ENCODE results near the gene SHE. TPM values are rescaled to one million over a fixed set of nuclear protein-coding genes. Genes with fewer than 3 reads are reported as not detected.
A peak's percentile ranks its signal among the peaks of the same experiment; 100 is the strongest.

SHE gene
- total RNA-seq (not detected), polyA plus RNA-seq (not detected), total RNA-seq (0 to 0.42 (median 0.10) reads per million in 6 experiments)

DNA sequence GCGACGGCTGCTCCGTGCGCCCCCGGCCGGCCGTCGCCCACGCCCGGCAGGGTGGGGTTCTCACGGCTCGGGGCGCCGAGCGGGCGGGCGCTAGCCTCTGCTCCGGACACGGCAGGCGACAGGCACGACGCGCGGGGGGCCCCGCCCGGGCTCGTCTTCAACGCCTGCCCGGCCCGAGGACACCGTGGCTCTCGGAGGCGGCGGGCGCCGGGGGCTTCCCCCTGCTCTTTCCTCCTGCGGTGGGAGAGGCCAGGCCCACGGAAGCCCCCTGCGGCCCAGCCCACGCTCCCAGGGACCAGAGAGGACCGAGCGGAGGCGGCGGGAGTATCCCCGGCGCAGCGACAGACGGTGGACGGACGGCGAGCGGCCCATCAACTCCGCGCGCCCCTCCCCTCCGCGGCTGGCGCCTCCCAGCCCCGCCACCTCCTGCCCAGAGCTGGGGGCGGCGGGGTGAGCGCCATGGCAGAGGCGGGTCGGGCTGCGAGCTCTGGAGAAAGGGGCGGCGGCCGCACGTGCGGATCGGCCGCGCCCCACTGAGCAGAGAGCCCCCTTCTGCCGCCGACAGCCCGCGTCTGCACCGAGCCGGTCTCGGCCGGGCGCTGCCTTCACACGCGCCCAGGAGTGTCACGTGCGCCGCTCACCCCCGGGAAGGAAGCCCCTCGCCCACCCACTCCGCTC, at the start of gene SHE, which contains the start of gene TDRD10:
SHE (minus strand) TSS at position 347 of the 678 bp plus-strand sequence. CDS start 386 bp downstream, outside the sequence.
TDRD10 (plus strand) TSS at position 154 of the 678 bp plus-strand sequence. CDS start 4,685 bp downstream, outside the sequence.
- POLR2A ChIA-PET = no interaction called here
- DNase-seq (peak in 5 of 10 donors; percentile 13 to 23 (median 18)), ATAC-seq (peak; percentile 71 to 75)
- H3K27ac Mint-ChIP-seq = no peak within 1 kb of the TSS
- peaks cover 0 to 4% (median 0%) of the 10 kb centered on the region in 9 donors for H3K9me3 Mint-ChIP-seq
- H3K4me3 Mint-ChIP-seq = peak within 1 kb of the TSS; percentile 43 to 75 (median 65)
- H3K4me1 Mint-ChIP-seq = peaks cover 2 to 8% (median 5%) of the 10 kb centered on the region in 4 donors
- H3K27me3 Mint-ChIP-seq = peaks cover 22 to 59% (median 54%) of the 10 kb centered on the region in 5 donors
- H3K36me3 Mint-ChIP-seq = peaks cover 0 to 4% (median 0%) of the 10 kb centered on the region in 3 donors

- peak overlapping the region in 1 of 10 donors; percentile 11 for H3K27ac Mint-ChIP-seq
- DNase-seq = no peak
- peaks cover 23 to 36% (median 28%) of the 10 kb centered on the region in 4 donors for H3K4me1 Mint-ChIP-seq
- H3K4me3 Mint-ChIP-seq = no peak overlapping the region
- peaks cover 6 to 77% (median 9%) of the 10 kb centered on the region in 3 donors for H3K36me3 Mint-ChIP-seq
- ATAC-seq = no peak
- POLR2A ChIA-PET = no interaction called here
- no peaks in the 10 kb centered on the region for H3K9me3 Mint-ChIP-seq
- H3K27me3 Mint-ChIP-seq = no peaks in the 10 kb centered on the region
These were observed 49.3 kb upstream of the SHE start for GRCh38 chr1:154551474-154551873.

DNA sequence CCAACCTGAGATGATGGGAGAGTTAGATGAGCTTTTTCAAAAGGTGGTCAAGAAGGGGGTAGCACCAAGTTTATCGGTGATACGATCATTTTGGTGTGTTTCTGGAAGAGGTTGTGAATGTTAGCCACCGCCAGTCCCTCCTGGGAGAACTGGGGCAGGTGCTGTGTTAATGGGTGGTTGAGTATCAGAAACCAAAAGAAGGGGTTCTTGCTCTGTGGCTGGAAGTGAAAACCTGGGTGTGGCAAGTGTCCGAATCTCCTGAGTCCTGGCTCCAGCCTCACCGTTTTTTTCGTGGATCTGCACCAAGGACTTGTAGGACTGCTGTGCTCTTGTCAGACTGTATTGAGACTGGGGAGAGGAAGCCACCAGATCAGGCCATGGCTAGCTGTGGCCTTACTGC, 48.4 kb upstream of the SHE start:
- H3K27ac Mint-ChIP-seq = peak overlapping the region in 2 of 10 donors; percentile 54 to 78
- peaks cover 18 to 29% (median 23%) of the 10 kb centered on the region in 4 donors for H3K4me1 Mint-ChIP-seq
- ATAC-seq (no peak), DNase-seq (no peak)
- H3K4me3 Mint-ChIP-seq = no peak overlapping the region
- peaks cover 6 to 68% (median 9%) of the 10 kb centered on the region in 3 donors for H3K36me3 Mint-ChIP-seq
- H3K27me3 Mint-ChIP-seq = no peaks in the 10 kb centered on the region
- POLR2A ChIA-PET = no interaction called here
- no peaks in the 10 kb centered on the region for H3K9me3 Mint-ChIP-seq

- no peak for ATAC-seq
- Mint-ChIP-seq H3K36me3 (peaks cover 6 to 63% (median 9%) of the 10 kb centered on the region in 3 donors), H3K27me3 (no peaks in the 10 kb centered on the region), H3K4me1 (peaks cover 14 to 25% (median 23%) of the 10 kb centered on the region in 4 donors), H3K4me3 (no peak overlapping the region), H3K9me3 (no peaks in the 10 kb centered on the region), H3K27ac (peak overlapping the region in 3 of 10 donors; percentile 8 to 69 (median 54))
- no peak for DNase-seq
- POLR2A ChIA-PET = interaction anchor here (0.6 kb wide), 1 partner anchor 266 kb away, joined by 3 read pairs; no protein-coding TSS in a partner anchor
These were observed 47.9 kb upstream of the SHE start for GRCh38 chr1:154550070-154550469.

DNA sequence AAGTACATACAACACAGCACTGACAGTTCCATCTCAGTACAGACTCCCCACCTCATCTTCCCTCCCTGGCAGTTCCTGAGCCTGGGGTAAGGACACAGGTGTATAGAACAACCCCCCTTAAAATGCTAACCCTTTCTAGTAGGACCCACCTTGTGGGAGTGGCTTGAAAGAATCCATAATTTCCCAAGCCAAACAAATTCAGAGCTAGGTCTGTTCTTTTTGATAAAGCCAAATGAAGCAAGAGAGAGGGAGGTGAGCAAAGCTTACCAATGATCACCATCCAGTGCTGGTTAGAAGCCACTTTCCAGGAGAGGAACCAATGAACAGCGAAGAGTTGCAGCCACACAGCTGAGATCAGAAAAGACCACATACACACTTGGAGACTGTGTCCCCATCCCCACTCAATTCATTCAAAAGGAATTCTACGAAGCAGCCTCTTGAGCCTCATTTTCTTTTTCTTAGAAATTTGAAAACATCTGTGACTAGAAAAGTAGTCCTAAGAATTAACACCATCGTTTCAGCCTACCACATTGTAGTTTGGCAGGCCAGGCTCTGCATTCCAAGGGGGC, 47.1 kb upstream of the SHE start:
- peak overlapping the region in 7 of 10 donors; percentile 10 to 75 (median 40) for H3K27ac Mint-ChIP-seq
- ATAC-seq (no peak), DNase-seq (no peak)
- peaks cover 0 to 3% (median 0%) of the 10 kb centered on the region in 5 donors for H3K27me3 Mint-ChIP-seq
- peaks cover 12 to 25% (median 22%) of the 10 kb centered on the region in 4 donors for H3K4me1 Mint-ChIP-seq
- no peak overlapping the region for H3K4me3 Mint-ChIP-seq
- peaks cover 6 to 55% (median 9%) of the 10 kb centered on the region in 3 donors for H3K36me3 Mint-ChIP-seq
- H3K9me3 Mint-ChIP-seq = no peaks in the 10 kb centered on the region
- POLR2A ChIA-PET = interaction anchor here (0.6 kb wide), 1 partner anchor 265 kb away, joined by 3 read pairs; no protein-coding TSS in a partner anchor

GRCh38 chr1:154548028-154548427, 45.8 kb upstream of the SHE start:
- Mint-ChIP-seq H3K27ac (peak overlapping the region in 4 of 10 donors; percentile 45 to 67 (median 53)), H3K36me3 (peaks cover 2 to 43% (median 6%) of the 10 kb centered on the region in 3 donors)
- ATAC-seq = no peak

DNA sequence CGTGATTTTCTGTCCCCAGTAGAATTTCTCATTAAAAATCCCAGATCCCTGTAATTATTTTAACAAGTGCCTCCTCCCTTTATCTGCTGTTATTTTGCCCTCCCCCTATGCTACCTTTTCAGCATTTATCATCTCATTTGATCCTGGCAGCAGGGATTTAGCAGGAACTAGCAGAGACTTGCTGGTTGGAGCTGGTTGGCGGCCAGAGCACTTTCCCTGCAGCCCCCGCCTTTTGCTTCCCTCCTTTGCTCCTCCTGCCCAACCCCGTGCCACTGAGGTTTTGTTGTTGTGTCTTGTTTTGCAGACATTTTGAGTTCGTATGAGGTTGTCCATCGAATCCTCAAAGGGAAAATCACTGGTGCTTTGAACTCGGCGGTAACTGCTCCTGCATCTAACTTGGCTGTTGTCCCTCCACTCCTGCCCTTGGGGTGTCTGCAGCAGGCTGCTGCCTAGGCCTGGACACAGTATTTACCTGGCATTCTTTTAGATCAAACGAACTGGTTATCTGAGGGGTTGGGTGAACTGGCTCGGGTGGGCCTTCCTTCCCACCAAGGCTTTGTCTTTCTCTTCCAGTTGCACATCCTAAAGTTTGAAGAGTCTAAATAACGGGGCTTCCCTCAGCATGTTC, 45.0 kb upstream of the SHE start:
- Mint-ChIP-seq H3K4me3 (no peak overlapping the region), H3K27ac (peak overlapping the region in 3 of 10 donors; percentile 48 to 69 (median 67)), H3K9me3 (no peaks in the 10 kb centered on the region), H3K27me3 (peaks cover 0 to 3% (median 0%) of the 10 kb centered on the region in 5 donors), H3K36me3 (peaks cover 2 to 35% (median 6%) of the 10 kb centered on the region in 3 donors), H3K4me1 (peaks cover 12 to 25% (median 17%) of the 10 kb centered on the region in 4 donors)
- POLR2A ChIA-PET = interaction anchor here (0.7 to 0.8 kb wide), 2 partner anchors 66 to 78 kb away, joined by 3 to 4 read pairs; no protein-coding TSS in a partner anchor
- ATAC-seq (no peak), DNase-seq (no peak)

More at GRCh38 chr1:154548028-154548427, 45.8 kb upstream of the SHE start:
- peaks cover 12 to 25% (median 17%) of the 10 kb centered on the region in 4 donors for H3K4me1 Mint-ChIP-seq
- H3K27me3 Mint-ChIP-seq = peaks cover 0 to 3% (median 0%) of the 10 kb centered on the region in 5 donors
- H3K4me3 Mint-ChIP-seq = no peak overlapping the region
- POLR2A ChIA-PET = interaction anchor here (0.6 kb wide), 1 partner anchor 162 kb away, joined by 4 read pairs; no protein-coding TSS in a partner anchor
- DNase-seq = no peak
- no peaks in the 10 kb centered on the region for H3K9me3 Mint-ChIP-seq

GRCh38 chr1:154546264-154547063, 44.3 kb upstream of the SHE start:
- DNase-seq (peak; percentile 21 to 73 (median 44)), ATAC-seq (peak; percentile 83 to 92)
- peaks cover 12 to 25% (median 17%) of the 10 kb centered on the region in 4 donors for H3K4me1 Mint-ChIP-seq
- no peak overlapping the region for H3K4me3 Mint-ChIP-seq
- peaks cover 0 to 3% (median 2%) of the 10 kb centered on the region in 5 donors for H3K27me3 Mint-ChIP-seq
- POLR2A ChIA-PET = interaction anchor here (0.6 to 0.8 kb wide), 3 partner anchors 65 to 554 kb away, joined by 3 to 4 read pairs (median 3); no protein-coding TSS in a partner anchor
- peaks cover 2 to 28% (median 6%) of the 10 kb centered on the region in 3 donors for H3K36me3 Mint-ChIP-seq
- H3K27ac Mint-ChIP-seq = peak overlapping the region in 3 of 10 donors; percentile 43 to 80 (median 59)
- no peaks in the 10 kb centered on the region for H3K9me3 Mint-ChIP-seq

GRCh38 chr1:154541231-154541630, 39.0 kb upstream of the SHE start:
- DNase-seq (no peak), ATAC-seq (no peak)
- Mint-ChIP-seq H3K4me3 (no peak overlapping the region), H3K27ac (no peak overlapping the region), H3K9me3 (no peaks in the 10 kb centered on the region), H3K36me3 (no peaks in the 10 kb centered on the region), H3K4me1 (peaks cover 0 to 8% (median 0%) of the 10 kb centered on the region in 4 donors), H3K27me3 (peaks cover 0 to 11% (median 8%) of the 10 kb centered on the region in 5 donors)
- POLR2A ChIA-PET = no interaction called here

DNA sequence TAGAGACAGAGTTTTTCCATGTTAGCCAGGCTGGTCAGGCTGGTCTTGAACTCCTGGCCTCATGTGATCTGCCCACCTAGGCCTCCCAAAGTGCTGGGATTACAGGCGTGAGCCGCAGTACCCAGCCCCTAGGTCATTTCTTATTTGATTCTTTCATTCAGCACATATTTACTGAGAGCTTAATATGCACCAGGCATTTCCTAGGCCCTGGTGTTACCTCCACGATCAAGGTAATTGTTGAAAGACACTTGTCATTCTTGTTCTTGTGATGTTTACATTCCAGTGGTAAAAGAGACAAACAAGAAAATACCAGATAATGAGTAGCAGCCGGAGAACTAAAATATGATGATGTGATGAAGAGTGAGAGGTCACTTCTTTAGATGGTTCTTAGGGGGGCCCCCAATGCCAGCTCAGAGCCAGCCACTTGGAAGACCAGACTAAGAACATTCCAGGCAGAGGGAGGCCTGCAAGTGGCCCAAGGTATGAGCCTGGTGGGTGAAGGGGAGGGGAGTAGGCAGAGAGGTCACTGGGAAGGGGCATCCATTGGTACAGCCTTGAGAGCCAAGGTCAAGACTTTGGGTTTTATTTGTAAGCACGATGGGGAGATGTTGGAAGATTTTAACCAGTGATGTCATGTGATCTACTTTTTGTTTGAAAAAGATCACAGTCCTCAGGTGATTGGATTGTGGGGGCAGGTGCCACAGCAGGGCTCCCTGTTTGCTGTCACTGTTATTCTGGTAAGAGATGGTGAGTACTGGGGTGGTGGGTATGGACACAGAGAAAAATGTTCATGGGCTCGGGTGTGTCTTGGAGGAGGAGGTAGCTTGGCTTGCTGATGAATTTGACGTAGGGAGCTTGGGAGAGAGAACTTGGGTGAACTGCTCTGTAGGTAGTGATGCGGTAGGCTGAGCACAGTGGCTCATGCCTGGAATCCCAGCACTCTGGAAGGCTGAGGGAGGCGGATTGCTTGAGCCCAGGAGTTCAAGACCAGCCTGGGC, 37.6 kb upstream of the SHE start:
- H3K27me3 Mint-ChIP-seq = peaks cover 0 to 15% (median 8%) of the 10 kb centered on the region in 5 donors
- peaks cover 0 to 3% (median 0%) of the 10 kb centered on the region in 4 donors for H3K4me1 Mint-ChIP-seq
- no peaks in the 10 kb centered on the region for H3K36me3 Mint-ChIP-seq
- no peak overlapping the region for H3K4me3 Mint-ChIP-seq
- ATAC-seq (no peak), DNase-seq (no peak)
- H3K9me3 Mint-ChIP-seq = peaks cover 0 to 5% (median 0%) of the 10 kb centered on the region in 9 donors
- POLR2A ChIA-PET = no interaction called here
- peak overlapping the region in 2 of 10 donors; percentile 36 to 86 for H3K27ac Mint-ChIP-seq

DNA sequence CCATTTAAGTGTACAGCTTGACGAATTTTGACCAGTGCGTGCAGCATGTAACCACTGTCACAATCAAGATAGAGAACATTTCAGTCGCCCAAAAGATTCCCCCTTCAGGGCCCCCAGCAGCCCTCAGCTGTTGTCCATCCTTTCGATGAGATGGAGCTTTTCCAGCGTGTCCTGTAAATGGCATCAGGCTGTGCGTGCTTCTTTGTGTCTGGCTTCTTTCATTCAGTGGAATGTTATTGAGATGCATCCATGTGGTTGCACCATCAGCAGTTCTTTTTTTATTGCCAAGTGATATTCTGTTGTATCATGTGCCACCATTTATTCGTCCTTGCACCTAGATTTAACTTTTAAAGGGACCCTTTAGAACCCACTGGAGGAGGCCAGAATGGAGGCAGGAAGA, 34.4 kb upstream of the SHE start:
- Mint-ChIP-seq H3K27me3 (peaks cover 0 to 14% (median 10%) of the 10 kb centered on the region in 5 donors), H3K9me3 (peaks cover 0 to 5% (median 0%) of the 10 kb centered on the region in 9 donors), H3K4me1 (peaks cover 0 to 3% (median 0%) of the 10 kb centered on the region in 4 donors), H3K4me3 (no peak overlapping the region), H3K36me3 (no peaks in the 10 kb centered on the region), H3K27ac (no peak overlapping the region)
- DNase-seq = no peak
- POLR2A ChIA-PET = no interaction called here
- ATAC-seq = no peak

All from naive thymus-derived CD8-positive, alpha-beta T cell (primary cell).